ENCODE data around the gene DOCK6. TPM values are rescaled to one million over a fixed set of nuclear protein-coding genes. Genes with fewer than 3 reads are reported as not detected.

Gene DOCK6
- total and polyA plus RNA-seq, 10 of the 15 experiments (the other 5 are each of a cell fraction or from before 2014, with no cell fraction given) = 0.76 to 24.8 (median 4.7) TPM

DNA sequence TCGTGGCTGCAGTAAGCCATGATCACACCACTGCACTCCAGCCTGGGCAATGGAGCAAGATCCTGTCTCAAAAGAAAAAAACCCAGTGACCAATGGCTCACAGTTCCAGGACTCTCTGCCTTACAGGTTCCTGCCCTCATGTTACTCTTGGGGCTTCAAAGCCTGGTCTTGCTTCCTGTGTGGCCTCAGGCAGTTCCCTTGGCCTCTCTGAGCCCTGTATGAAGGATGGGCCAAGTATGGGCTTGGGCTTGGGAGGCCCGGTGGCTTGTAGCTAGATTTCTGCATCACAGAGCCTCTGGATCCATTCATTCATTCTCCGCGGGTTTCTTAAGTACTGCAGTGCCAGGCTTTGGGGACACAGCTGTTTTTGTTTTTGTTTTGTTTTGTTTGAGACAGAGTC, 32.9 kb upstream of the DOCK6 start:
- BruUV-seq (replicated peaks) = no TSS peak
- Histone ChIP-seq H3K36me3 (ENCODE audit: control insufficient read depth in 2 of 2, insufficient read depth in 2 of 2, low read length in 1 of 2) (no peaks in the 10 kb centered on the region), H3K4me2 (ENCODE audit: control insufficient read depth, insufficient read depth) (no peak overlapping the region), H3K27ac (ENCODE audit: control insufficient read depth, insufficient read depth) (no peak overlapping the region), H3K9me3 (replicated peaks; ENCODE audit: control insufficient read depth, insufficient read depth, low read length) (no peaks in the 10 kb centered on the region), H3K4me1 (ENCODE audit: control insufficient read depth, insufficient read depth, low read length) (peaks cover 7% of the 10 kb centered on the region), H3K79me2 (ENCODE audit: control insufficient read depth, insufficient read depth, low read length) (no peaks in the 10 kb centered on the region), H3K27me3 (replicated peaks in 1 of 2; ENCODE audit: control insufficient read depth in 2 of 2, insufficient read depth in 2 of 2, low read length in 1 of 2) (no peaks in the 10 kb centered on the region), H2AFZ (ENCODE audit: control insufficient read depth, low read depth, low read length) (no peak overlapping the region), H3K9ac (ENCODE audit: control insufficient read depth, insufficient read depth, low read length) (no peak overlapping the region), H3K4me3 (no peak overlapping the region), H4K20me1 (ENCODE audit: control insufficient read depth, insufficient read depth) (no peaks in the 10 kb centered on the region)
- FAIRE-seq = no peak
- ChIA-PET CTCF (interaction anchor here (1.5 to 5.2 kb wide), 4 partner anchors 81 to 187 kb away, joined by 7 to 51 read pairs (median 14); partner anchors contain the start of genes EPOR and SWSAP1), RAD21 (ENCODE audit: unreplicated experiment) (interaction anchor here (0.6 to 1.4 kb wide), 4 partner anchors 22 to 188 kb away, joined by 3 to 7 read pairs (median 4); no protein-coding TSS in a partner anchor), POLR2A (no interaction called here), SMC1A (ENCODE audit: uncharacterized antibody, unreplicated experiment) (interaction anchor here (1.2 to 3.3 kb wide), 3 partner anchors 51 to 188 kb away, joined by 5 to 23 read pairs (median 6); partner anchors contain the start of genes CCDC159, SWSAP1 and TMEM205)
- no peak for ATAC-seq
- DNase-seq (ENCODE audit: low read depth, low spot score) = no peak
- intact Hi-C loops (cut with micrococcal nuclease; ENCODE audit: unreplicated experiment) (no loop called here), in situ Hi-C loops (cut with MboI) (loop anchor here (10.0 kb wide), 1 partner anchor 180 kb away; no protein-coding TSS in a partner anchor)
- TF ChIP-seq SMC3 (IDR thresholded peaks at IDR 0.05; ENCODE audit: borderline replicate concordance, low read length) (no peak), ZSCAN29 (IDR thresholded peaks at IDR 0.05) (no peak), SUPT20H (IDR thresholded peaks at IDR 0.05; ENCODE audit: borderline replicate concordance, control insufficient read depth, low read depth, low read length) (no peak), NFIC (IDR thresholded peaks at IDR 0.05; ENCODE audit: low read depth, low read length) (no peak), CREM (IDR thresholded peaks at IDR 0.05; ENCODE audit: low read depth) (no peak), ESRRA (IDR thresholded peaks at IDR 0.05; ENCODE audit: low read length) (no peak)
- TF ChIP-seq, protein P1, sequence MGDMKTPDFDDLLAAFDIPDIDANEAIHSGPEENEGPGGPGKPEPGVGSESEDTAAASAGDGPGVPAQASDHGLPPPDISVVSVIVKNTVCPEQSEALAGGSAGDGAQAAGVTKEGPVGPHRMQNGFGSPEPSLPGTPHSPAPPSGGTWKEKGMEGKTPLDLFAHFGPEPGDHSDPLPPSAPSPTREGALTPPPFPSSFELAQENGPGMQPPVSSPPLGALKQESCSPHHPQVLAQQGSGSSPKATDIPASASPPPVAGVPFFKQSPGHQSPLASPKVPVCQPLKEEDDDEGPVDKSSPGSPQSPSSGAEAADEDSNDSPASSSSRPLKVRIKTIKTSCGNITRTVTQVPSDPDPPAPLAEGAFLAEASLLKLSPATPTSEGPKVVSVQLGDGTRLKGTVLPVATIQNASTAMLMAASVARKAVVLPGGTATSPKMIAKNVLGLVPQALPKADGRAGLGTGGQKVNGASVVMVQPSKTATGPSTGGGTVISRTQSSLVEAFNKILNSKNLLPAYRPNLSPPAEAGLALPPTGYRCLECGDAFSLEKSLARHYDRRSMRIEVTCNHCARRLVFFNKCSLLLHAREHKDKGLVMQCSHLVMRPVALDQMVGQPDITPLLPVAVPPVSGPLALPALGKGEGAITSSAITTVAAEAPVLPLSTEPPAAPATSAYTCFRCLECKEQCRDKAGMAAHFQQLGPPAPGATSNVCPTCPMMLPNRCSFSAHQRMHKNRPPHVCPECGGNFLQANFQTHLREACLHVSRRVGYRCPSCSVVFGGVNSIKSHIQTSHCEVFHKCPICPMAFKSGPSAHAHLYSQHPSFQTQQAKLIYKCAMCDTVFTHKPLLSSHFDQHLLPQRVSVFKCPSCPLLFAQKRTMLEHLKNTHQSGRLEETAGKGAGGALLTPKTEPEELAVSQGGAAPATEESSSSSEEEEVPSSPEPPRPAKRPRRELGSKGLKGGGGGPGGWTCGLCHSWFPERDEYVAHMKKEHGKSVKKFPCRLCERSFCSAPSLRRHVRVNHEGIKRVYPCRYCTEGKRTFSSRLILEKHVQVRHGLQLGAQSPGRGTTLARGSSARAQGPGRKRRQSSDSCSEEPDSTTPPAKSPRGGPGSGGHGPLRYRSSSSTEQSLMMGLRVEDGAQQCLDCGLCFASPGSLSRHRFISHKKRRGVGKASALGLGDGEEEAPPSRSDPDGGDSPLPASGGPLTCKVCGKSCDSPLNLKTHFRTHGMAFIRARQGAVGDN (IDR thresholded peaks at IDR 0.05) = no peak
- WGBS (ENCODE audit: insufficient coverage, insufficient replicate concordance, low lambda C conversion rate, missing lambda C conversion rate) = 72% methylated on average over 4 of the region's 4 CpGs
